BJ (cell line): ENCODE data around the gene SSBP3. TPM values are rescaled to one million over a fixed set of nuclear protein-coding genes. Genes with fewer than 3 reads are reported as not detected.

ENCODE experiments used
- CTCF ChIA-PET: fragments of 350-600 bp; formaldehyde crosslinking; extraction: SDS; loops from one replicate; lab custom pipeline; 2021; ENCODE audit warnings: antibody characterized with exemption, inconsistent platforms; lab: Yijun Ruan, JAX
- POLR2A ChIA-PET: fragments of 300-600 bp; sonication (Branson Sonifier 250); formaldehyde crosslinking; extraction: SDS; loops from one replicate; lab custom pipeline; 2021; ENCODE audit warnings: antibody characterized with exemption; lab: Charles Lee
- DNase-seq: peaks from one replicate; pipeline ENCODE4 v3.0.0-alpha.2; 2011; ENCODE audit warnings: low read depth
- H3K27me3 ChIP-seq: 2 replicates; pipeline ENCODE4 v1.6.0; 2011; ENCODE audit warnings: low read length; ENCODE audit not compliant: control insufficient read depth, insufficient read depth
- H3K36me3 ChIP-seq: 2 replicates; pipeline ENCODE4 v1.5.1; 2011; ENCODE audit warnings: low read length; ENCODE audit not compliant: control insufficient read depth, insufficient read depth
- H3K4me3 ChIP-seq: 2 replicates; pipeline ENCODE4 v1.5.1; 2011; ENCODE audit warnings: low read depth, mild to moderate bottlenecking, control low read depth, low read length
- polyA plus RNA-seq: library from polyadenylated mRNA; depleted of rRNA; stranded (reverse); fragments of >200 nt; gene quantifications from 2 replicates; pipeline ENCODE4 v1.2.3, GENCODE V29; 2011
- TF ChIP-seq, protein P1 (sequence below): IDR thresholded peaks from 2 replicates; pipeline ENCODE4 v1.5.1; 2011; ENCODE audit warnings: low read depth, mild to moderate bottlenecking, control low read depth, inconsistent platforms, low read length, moderate library complexity; ENCODE audit not compliant: insufficient read depth

SSBP3 gene
- polyA plus RNA-seq, 1 experiment, result 25.9 TPM

DNA sequence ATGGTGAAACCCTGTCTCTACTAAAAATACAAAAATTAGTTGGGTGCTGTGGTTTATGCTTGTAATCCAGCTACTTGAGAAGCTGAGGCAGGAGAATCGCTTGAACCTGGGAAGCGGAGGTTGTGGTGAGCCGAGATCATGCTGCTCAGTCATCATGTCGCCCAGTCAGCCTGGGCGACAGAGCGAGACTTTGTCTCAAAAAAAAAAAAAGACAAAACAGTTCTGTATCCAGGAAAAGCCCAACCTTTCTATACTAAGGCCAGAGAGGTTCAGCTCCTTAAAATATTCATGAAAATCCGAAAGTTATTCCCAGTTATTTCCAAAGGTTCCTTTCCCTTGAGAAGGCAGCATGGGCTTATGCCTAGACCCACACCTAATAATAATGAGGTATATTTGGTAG lies 202.0 kb downstream of the SSBP3 start:
- POLR2A ChIA-PET, result no interaction called here

DNA sequence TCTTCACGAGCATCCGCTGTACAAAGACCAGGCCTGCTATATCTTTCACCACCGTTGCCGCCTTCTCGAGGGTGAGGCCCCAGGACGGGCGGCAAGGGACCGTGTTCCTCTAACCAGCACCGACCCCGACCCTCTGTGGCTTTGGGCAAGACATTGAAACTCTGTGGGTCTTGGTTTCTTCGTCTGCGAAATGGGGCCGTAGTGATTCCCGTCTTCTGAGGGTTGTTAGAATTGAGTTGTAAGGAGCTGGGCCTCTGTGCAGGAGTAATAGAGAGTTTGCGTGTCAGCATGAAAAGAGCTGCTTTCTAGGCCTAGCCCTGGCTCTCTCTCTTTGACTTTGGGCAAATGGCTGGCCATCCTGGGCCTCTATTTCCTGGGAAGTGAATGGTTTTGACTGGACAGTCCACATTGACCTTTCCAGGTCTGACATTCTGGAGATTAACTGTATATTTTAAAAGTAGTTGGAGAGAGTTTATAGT lies 205.6 kb downstream of the SSBP3 start:
- Histone ChIP-seq H3K4me3 (peak overlapping the region; percentile 80), H3K36me3 (peaks cover 1% of the 10 kb centered on the region), H3K27me3 (no peaks in the 10 kb centered on the region)
- ChIA-PET POLR2A (interaction anchor here (0.5 kb wide), 1 partner anchor 29 kb away, joined by 3 read pairs; no protein-coding TSS in a partner anchor), CTCF (interaction anchor here (0.6 to 1.0 kb wide), 3 partner anchors 46 to 322 kb away, joined by 3 read pairs; no protein-coding TSS in a partner anchor)
- no peak for DNase-seq
- TF ChIP-seq, protein P1, sequence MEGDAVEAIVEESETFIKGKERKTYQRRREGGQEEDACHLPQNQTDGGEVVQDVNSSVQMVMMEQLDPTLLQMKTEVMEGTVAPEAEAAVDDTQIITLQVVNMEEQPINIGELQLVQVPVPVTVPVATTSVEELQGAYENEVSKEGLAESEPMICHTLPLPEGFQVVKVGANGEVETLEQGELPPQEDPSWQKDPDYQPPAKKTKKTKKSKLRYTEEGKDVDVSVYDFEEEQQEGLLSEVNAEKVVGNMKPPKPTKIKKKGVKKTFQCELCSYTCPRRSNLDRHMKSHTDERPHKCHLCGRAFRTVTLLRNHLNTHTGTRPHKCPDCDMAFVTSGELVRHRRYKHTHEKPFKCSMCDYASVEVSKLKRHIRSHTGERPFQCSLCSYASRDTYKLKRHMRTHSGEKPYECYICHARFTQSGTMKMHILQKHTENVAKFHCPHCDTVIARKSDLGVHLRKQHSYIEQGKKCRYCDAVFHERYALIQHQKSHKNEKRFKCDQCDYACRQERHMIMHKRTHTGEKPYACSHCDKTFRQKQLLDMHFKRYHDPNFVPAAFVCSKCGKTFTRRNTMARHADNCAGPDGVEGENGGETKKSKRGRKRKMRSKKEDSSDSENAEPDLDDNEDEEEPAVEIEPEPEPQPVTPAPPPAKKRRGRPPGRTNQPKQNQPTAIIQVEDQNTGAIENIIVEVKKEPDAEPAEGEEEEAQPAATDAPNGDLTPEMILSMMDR, result no peak

More for the DNA sequence above, 202.0 kb downstream of the SSBP3 start:
- CTCF ChIA-PET, result no interaction called here
- Histone ChIP-seq H3K36me3 (peaks cover 10% of the 10 kb centered on the region), H3K27me3 (no peaks in the 10 kb centered on the region), H3K4me3 (no peak overlapping the region)
- TF ChIP-seq, protein P1, result no peak
- DNase-seq, result no peak

DNA sequence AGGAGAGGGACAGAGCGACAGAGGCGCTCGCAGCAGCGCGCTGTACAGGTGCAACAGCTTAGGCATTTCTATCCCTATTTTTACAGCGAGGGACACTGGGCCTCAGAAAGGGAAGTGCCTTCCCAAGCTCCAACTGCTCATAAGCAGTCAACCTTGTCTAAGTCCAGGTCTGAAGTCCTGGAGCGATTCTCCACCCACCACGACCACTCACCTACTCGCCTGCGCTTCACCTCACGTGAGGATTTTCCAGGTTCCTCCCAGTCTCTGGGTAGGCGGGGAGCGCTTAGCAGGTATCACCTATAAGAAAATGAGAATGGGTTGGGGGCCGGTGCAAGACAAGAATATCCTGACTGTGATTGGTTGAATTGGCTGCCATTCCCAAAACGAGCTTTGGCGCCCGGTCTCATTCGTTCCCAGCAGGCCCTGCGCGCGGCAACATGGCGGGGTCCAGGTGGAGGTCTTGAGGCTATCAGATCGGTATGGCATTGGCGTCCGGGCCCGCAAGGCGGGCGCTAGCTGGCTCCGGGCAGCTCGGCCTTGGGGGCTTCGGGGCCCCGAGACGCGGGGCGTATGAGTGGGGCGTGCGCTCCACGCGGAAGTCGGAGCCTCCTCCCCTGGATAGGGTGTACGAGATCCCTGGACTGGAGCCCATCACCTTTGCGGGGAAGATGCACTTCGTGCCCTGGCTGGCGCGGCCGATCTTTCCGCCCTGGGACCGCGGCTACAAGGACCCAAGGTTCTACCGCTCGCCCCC lies 206.3 kb downstream of the SSBP3 start, which contains the start of the genes CYB5RL and MRPL37:
CYB5RL (minus strand) TSS at position 266 of the 754 bp plus-strand sequence. CDS start 4,414 bp downstream, outside the sequence.
MRPL37 (plus strand) TSS at position 403 of the 754 bp plus-strand sequence; CDS start at position 480, 77 bp downstream.
- ChIA-PET CTCF (interaction anchor here (0.6 to 1.4 kb wide), 6 partner anchors 10 to 321 kb away, joined by 3 to 5 read pairs (median 3); no protein-coding TSS in a partner anchor), POLR2A (interaction anchor here (0.5 kb wide), 1 partner anchor 29 kb away, joined by 3 read pairs; no protein-coding TSS in a partner anchor)
- DNase-seq, result peak; percentile 77
- no peaks in the 10 kb centered on the region for H3K27me3 ChIP-seq
- peak within 1 kb of the TSS; percentile 80 for H3K4me3 ChIP-seq
- TF ChIP-seq, protein P1, result no peak
- H3K36me3 ChIP-seq, result no peaks in the 10 kb centered on the region; the same call in 1 of the 2 replicates

DNA sequence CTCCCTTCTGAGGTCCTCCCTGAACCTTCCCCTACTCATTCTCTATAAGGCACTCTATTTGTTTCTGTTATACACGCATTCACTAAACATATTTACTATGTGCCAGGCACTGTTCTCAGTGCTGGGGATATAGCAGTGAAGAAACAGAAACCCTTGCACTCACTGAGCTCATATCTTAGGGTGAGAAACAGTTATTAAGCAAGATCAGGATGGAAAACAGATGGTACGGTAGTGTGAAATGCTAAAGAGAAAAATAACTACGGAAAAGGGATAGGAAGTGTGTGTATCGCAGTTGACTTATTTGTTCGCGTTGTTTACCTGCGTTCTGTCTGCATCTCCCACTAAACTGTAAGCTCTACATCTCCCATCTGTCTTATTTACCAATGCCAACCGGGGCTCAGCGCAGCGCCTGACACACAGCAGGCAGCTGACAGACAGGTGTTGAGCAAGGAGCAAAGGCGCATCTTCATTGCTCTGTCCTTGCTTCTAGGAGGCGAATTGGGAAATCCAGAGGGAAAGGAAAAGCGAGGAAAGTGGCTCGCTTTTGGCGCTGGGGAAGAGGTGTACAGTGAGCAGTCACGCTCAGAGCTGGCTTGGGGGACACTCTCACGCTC lies 206.9 kb downstream of the SSBP3 start:
- Histone ChIP-seq H3K4me3 (peak overlapping the region; percentile 80), H3K27me3 (no peaks in the 10 kb centered on the region), H3K36me3 (no peaks in the 10 kb centered on the region; the same call in 1 of the 2 replicates)
- POLR2A ChIA-PET, result interaction anchor here (0.6 kb wide), 1 partner anchor 21 kb away, joined by 3 read pairs; no protein-coding TSS in a partner anchor
- TF ChIP-seq, protein P1, result no peak
- DNase-seq, result no peak
- CTCF ChIA-PET, result interaction anchor here (1.0 to 1.4 kb wide), 4 partner anchors 9 to 77 kb away, joined by 3 to 5 read pairs (median 3); no protein-coding TSS in a partner anchor
